Immature natural killer cell (primary cell): ENCODE results near the gene VSIG2. TPM values are rescaled to one million over a fixed set of nuclear protein-coding genes. Genes with fewer than 3 reads are reported as not detected.

ENCODE experiments used
- DNase-seq, 3 donors: peaks; one replicate each; pipeline ENCODE4 v3.0.0; 2022; ENCODE audit warnings: mixed read lengths in 1 of 3
- H3K27ac Mint-ChIP-seq, 6 donors: one replicate each; pipeline ENCODE4 v1.8.0; 2020; ENCODE audit warnings: mixed read lengths in 6 of 6, mild to moderate bottlenecking in 5 of 6, inconsistent platforms in 4 of 6, moderate library complexity in 3 of 6
- H3K27me3 Mint-ChIP-seq, 3 donors: one replicate each; pipeline ENCODE4 v1.8.0; 2020 to 2021; ENCODE audit warnings: low read depth in 3 of 3, mild to moderate bottlenecking in 3 of 3, mixed read lengths in 3 of 3, moderate library complexity in 3 of 3, inconsistent platforms in 1 of 3
- H3K36me3 Mint-ChIP-seq, 3 donors: one replicate each; pipeline ENCODE4 v1.8.0; 2020; ENCODE audit warnings: mixed read lengths in 3 of 3, inconsistent platforms in 2 of 3, mild to moderate bottlenecking in 2 of 3
- H3K4me1 Mint-ChIP-seq, 2 donors: one replicate each; pipeline ENCODE4 v1.8.0; 2020; ENCODE audit warnings: inconsistent platforms in 2 of 2, mild to moderate bottlenecking in 2 of 2, mixed read lengths in 2 of 2, moderate library complexity in 1 of 2
- H3K4me3 Mint-ChIP-seq, 5 donors: one replicate each; pipeline ENCODE4 v1.8.0; 2020; ENCODE audit warnings: mild to moderate bottlenecking in 5 of 5, mixed read lengths in 5 of 5, inconsistent platforms in 3 of 5, moderate library complexity in 3 of 5
- H3K9me3 Mint-ChIP-seq, 6 donors: one replicate each; pipeline ENCODE4 v1.8.0; 2020; ENCODE audit warnings: mild to moderate bottlenecking in 6 of 6, mixed read lengths in 6 of 6, inconsistent platforms in 4 of 6, moderate library complexity in 3 of 6
- polyA plus RNA-seq, 3 donors: library from polyadenylated mRNA; unstranded; fragments of 300-500 nt; fragmentation: Illumina TruSeq; gene quantifications; one replicate each; pipeline ENCODE4 v1.2.3, GENCODE V29; 2021

VSIG2 gene
- polyA plus RNA-seq, 3 donors from 2014 or later = not detected

DNA sequence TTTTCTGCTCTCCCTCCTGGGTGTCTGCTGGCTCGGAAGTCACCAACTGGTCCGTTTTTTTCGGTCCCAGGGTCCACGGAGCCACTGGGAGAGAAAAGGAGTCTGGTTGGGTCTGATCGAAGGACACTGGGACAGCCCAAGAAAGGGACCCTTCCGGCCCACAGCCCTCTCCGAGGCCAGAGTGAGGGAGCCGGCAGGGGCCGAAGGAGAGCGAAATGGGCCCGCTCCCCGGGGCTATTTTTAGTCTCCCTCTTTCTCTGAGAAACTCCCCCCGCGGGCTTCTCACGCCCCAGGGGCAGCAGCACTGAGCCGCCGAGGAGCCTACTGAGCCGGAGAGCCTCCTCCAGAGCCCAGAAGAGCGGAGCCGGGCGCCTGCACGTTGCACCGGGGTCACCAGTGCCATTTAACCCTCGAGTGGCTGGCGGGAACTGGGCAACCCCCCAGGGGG, 8.2 kb upstream of the VSIG2 start:
- peaks cover 12 to 35% (median 31%) of the 10 kb centered on the region in 3 donors for H3K27me3 Mint-ChIP-seq
- H3K4me1 Mint-ChIP-seq = peaks cover 28 to 29% of the 10 kb centered on the region in 2 donors
- H3K9me3 Mint-ChIP-seq = peaks cover 0 to 2% (median 0%) of the 10 kb centered on the region in 6 donors
- no peak for DNase-seq
- peak overlapping the region in 3 of 5 donors; percentile 7 to 54 (median 21) for H3K4me3 Mint-ChIP-seq
- H3K36me3 Mint-ChIP-seq = peaks cover 3 to 8% (median 7%) of the 10 kb centered on the region in 3 donors
- H3K27ac Mint-ChIP-seq = no peak overlapping the region

DNA sequence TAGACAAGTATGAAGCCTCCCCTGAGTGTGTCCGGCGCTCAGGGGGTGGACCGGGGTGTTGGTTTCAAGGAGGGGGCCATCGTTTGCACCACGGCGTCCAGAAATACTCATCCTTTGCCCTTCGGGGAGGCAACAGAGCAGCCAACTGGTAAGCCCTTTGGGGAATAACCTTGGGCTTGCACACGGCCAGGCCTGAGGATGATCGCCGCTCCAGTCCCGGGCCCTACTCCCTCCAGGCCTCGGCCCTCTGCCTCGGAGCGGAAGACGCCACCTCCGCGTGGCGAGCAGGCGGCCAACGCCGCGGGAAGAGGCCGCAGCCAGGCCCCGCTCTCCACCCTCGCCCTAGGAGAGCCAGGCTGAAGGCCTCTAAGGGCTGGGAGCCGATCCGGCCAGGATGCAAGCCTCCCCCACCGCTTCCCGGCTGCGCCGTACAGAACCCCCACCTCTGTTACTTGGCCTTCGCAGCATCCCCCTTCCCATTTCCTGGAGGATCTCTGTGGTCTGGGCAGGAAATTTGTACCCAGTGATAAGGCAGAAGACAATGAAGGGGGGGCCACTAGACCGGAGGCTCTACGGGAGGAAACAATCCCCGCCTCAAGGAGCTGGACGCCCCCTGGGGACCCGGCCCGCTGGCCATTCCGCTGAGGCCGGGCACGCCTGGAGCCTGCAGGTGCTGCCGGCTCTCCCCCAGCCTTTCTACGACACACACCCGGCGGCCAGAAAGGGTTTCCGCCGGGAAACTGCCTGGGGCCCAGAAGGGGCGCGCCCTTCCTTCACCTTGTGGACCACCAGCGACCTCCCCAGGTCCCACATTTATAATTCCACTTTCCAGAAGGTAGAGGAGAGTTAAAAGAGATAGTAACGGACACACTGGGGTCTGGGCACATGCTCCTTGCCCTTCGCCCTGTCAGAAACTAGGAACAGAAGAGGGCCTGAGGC, 7.5 kb upstream of the VSIG2 start:
- Mint-ChIP-seq H3K4me1 (peaks cover 28 to 29% of the 10 kb centered on the region in 2 donors), H3K27ac (no peak overlapping the region), H3K27me3 (peaks cover 12 to 35% (median 31%) of the 10 kb centered on the region in 3 donors), H3K9me3 (peaks cover 0 to 2% (median 0%) of the 10 kb centered on the region in 6 donors), H3K4me3 (peak overlapping the region in 4 of 5 donors; percentile 7 to 54 (median 32)), H3K36me3 (peaks cover 0 to 6% (median 4%) of the 10 kb centered on the region in 3 donors)
- DNase-seq = no peak

DNA sequence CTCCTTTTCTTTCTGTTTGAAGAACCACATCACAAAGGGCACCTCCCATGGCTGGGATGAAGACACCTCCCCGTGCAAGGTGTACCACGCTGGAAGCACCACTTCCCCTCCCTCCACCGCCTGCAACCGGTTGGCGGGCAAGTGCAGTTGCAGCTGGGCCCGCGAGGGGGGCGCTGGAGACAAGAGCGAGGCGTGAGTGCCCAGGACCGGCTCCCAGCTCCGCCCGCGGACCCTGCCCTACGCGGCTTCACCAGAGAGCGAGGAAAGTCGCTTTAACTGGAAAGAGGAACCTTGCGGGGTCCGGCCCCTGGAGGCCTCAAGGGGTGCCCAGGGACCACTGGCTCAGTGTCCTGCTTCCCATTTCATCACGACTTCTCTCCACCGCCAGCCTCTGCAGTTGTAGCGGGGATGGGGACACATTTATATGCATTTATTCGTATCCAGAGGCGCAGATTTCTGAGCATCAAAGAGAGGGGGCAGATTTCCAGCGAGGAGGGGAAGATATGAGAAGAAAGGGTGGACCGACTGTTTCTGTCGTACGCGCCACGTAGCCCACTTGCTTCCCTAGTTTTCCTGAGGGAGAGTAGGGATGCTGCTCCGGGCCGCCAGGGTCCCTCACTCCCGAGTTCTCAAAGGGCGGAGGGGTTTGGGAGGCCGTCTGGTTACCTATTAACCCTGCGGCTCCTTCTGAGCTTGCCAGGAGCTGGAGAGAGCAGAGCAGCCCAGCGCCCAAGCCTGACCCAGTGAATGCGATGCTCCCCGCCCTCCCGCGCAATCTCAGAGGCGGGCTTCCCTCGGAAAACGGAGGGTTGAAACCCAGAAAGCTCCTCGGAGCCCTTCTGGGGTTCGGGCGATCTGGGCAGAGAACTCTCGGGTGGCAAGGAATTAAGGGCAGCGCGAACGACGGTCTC, 6.6 kb upstream of the VSIG2 start:
- peaks cover 25 to 27% of the 10 kb centered on the region in 2 donors for H3K4me1 Mint-ChIP-seq
- H3K27ac Mint-ChIP-seq = no peak overlapping the region
- DNase-seq = peak; percentile 42 to 47 (median 44)
- H3K9me3 Mint-ChIP-seq = peaks cover 0 to 2% (median 0%) of the 10 kb centered on the region in 6 donors
- H3K4me3 Mint-ChIP-seq = peak overlapping the region in 4 of 5 donors; percentile 27 to 57 (median 48)
- no peaks in the 10 kb centered on the region for H3K36me3 Mint-ChIP-seq
- H3K27me3 Mint-ChIP-seq = peaks cover 13 to 37% (median 28%) of the 10 kb centered on the region in 3 donors

DNA sequence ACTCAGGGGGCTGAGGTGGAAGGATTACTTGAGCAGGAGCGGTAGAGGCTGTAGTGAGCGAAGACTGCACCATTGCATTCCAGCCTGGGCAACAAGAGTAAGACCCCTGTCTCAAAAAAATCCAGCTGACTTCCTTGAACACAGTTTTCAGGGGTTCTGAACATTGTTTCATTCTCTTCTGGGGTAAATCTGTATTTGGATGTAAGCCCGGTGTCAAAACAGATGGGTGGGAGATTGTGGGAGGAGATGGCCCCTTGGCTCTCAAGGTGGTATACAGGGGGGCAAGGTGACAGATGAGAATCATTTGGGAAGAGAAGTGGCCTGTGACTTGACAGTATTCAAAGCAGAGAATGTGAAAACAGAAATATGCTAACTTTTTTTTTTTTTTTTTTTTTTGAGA, 5.3 kb upstream of the VSIG2 start:
- H3K27ac Mint-ChIP-seq = no peak overlapping the region
- H3K4me1 Mint-ChIP-seq = peaks cover 16 to 23% of the 10 kb centered on the region in 2 donors
- no peaks in the 10 kb centered on the region for H3K36me3 Mint-ChIP-seq
- H3K9me3 Mint-ChIP-seq = peaks cover 0 to 2% (median 0%) of the 10 kb centered on the region in 6 donors
- H3K27me3 Mint-ChIP-seq = peaks cover 12 to 32% (median 22%) of the 10 kb centered on the region in 3 donors
- H3K4me3 Mint-ChIP-seq = no peak overlapping the region
- DNase-seq = no peak

GRCh38 chr11:124756753-124757227, 4.7 kb upstream of the VSIG2 start:
- Mint-ChIP-seq H3K4me1 (peaks cover 16 to 23% of the 10 kb centered on the region in 2 donors), H3K4me3 (no peak overlapping the region), H3K27me3 (peaks cover 12 to 30% (median 22%) of the 10 kb centered on the region in 3 donors), H3K27ac (no peak overlapping the region), H3K36me3 (no peaks in the 10 kb centered on the region), H3K9me3 (peaks cover 0 to 2% (median 0%) of the 10 kb centered on the region in 6 donors)
- no peak for DNase-seq

- DNase-seq = no peak
- peaks cover 16 to 19% of the 10 kb centered on the region in 2 donors for H3K4me1 Mint-ChIP-seq
- no peak overlapping the region for H3K27ac Mint-ChIP-seq
- peaks cover 0 to 2% (median 0%) of the 10 kb centered on the region in 6 donors for H3K9me3 Mint-ChIP-seq
- peaks cover 12 to 24% (median 18%) of the 10 kb centered on the region in 3 donors for H3K27me3 Mint-ChIP-seq
- no peaks in the 10 kb centered on the region for H3K36me3 Mint-ChIP-seq
- H3K4me3 Mint-ChIP-seq = no peak overlapping the region
Measured at GRCh38 chr11:124756033-124756752, 4.1 kb upstream of the VSIG2 start.

DNA sequence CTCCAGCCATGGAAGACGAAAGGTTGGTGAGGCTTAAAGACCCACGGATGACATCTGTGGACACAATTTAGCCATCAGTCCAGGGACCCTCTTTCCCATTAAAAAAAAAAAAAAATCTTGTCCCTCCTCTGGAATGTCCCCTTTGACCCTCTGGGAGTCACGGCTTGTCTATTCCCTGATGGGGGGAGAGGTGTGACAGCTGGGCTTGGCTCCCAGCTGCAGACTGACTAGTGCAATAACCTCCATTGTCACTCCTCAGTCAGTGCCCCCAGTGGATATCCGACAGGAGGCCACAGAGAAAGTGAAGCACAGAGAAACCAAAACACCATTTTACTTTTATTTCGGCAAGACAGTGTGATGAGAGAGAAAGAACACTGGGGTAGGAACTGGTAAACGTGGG, 2.7 kb upstream of the VSIG2 start:
- Mint-ChIP-seq H3K4me3 (no peak overlapping the region), H3K27ac (no peak overlapping the region), H3K36me3 (no peaks in the 10 kb centered on the region), H3K4me1 (peaks cover 10 to 12% of the 10 kb centered on the region in 2 donors), H3K9me3 (peaks cover 0 to 2% (median 0%) of the 10 kb centered on the region in 6 donors), H3K27me3 (peaks cover 6 to 21% (median 10%) of the 10 kb centered on the region in 3 donors)
- no peak for DNase-seq

DNA sequence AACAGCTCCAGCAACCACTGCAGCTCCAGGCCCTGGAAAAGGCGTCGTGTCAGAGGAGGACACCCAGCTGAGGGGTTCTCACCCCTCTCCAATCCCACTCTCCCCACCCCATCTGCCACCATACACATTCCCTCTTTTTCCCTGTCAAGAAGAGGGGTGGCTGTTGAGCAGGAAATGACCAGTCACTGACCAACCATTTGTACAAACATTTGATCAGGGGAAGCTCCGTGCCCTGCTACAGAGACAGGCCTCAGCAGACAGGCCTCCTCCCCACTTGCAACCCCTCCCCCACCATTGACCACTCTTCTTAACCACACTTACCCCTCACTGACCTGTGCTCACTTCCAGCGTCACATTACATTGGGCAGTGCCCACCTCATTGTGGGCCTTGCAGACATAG, 2.3 kb upstream of the VSIG2 start:
- DNase-seq = no peak
- peaks cover 10 to 12% of the 10 kb centered on the region in 2 donors for H3K4me1 Mint-ChIP-seq
- no peaks in the 10 kb centered on the region for H3K36me3 Mint-ChIP-seq
- no peak overlapping the region for H3K4me3 Mint-ChIP-seq
- peaks cover 0 to 2% (median 0%) of the 10 kb centered on the region in 6 donors for H3K9me3 Mint-ChIP-seq
- H3K27me3 Mint-ChIP-seq = peaks cover 6 to 19% (median 10%) of the 10 kb centered on the region in 3 donors
- H3K27ac Mint-ChIP-seq = no peak overlapping the region

GRCh38 chr11:124753624-124754023, 1.6 kb upstream of the VSIG2 start:
- Mint-ChIP-seq H3K36me3 (no peaks in the 10 kb centered on the region), H3K4me3 (no peak overlapping the region), H3K27me3 (peaks cover 6 to 16% (median 10%) of the 10 kb centered on the region in 3 donors), H3K4me1 (peaks cover 5% of the 10 kb centered on the region in 2 donors), H3K9me3 (peaks cover 0 to 2% (median 0%) of the 10 kb centered on the region in 6 donors), H3K27ac (no peak overlapping the region)
- DNase-seq = no peak

DNA sequence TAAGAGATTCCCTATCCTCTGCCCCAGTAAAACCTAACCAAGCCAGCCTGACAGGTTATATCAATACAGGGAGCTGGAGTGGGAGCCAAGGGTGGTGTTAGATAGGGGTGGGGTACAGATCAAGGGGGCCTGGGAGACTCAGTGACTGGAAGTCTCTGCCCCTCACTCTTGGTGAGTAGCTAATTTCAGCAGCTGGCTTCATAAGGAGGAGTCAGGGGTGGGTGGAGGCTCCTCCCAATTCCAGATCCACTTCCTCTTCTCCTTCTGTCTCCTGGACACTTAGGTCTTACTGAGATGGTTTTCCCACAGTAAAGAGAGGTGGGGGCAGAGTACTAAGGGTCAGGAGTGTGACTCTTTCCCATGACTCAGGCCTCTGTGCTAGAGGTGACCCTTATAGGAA, 1.1 kb upstream of the VSIG2 start:
- Mint-ChIP-seq H3K4me1 (peaks cover under 1% of the 10 kb centered on the region in 2 donors), H3K27ac (no peak overlapping the region), H3K4me3 (no peak overlapping the region), H3K36me3 (no peaks in the 10 kb centered on the region), H3K27me3 (peaks cover 3 to 15% (median 10%) of the 10 kb centered on the region in 3 donors), H3K9me3 (peaks cover 0 to under 1% (median 0%) of the 10 kb centered on the region in 6 donors)
- no peak for DNase-seq

GRCh38 chr11:124752471-124753102, 532 bp upstream of the VSIG2 start:
- H3K27me3 Mint-ChIP-seq = peaks cover 3 to 14% (median 9%) of the 10 kb centered on the region in 3 donors
- no peak for DNase-seq
- no peaks in the 10 kb centered on the region for H3K36me3 Mint-ChIP-seq
- no peaks in the 10 kb centered on the region for H3K4me1 Mint-ChIP-seq
- H3K4me3 Mint-ChIP-seq = no peak overlapping the region
- no peaks in the 10 kb centered on the region for H3K9me3 Mint-ChIP-seq
- no peak overlapping the region for H3K27ac Mint-ChIP-seq

GRCh38 chr11:124751391-124751740, 689 bp downstream of the VSIG2 start:
- DNase-seq = no peak
- H3K4me3 Mint-ChIP-seq = no peak overlapping the region
- no peak overlapping the region for H3K27ac Mint-ChIP-seq
- H3K36me3 Mint-ChIP-seq = no peaks in the 10 kb centered on the region
- peaks cover 6 to 12% (median 7%) of the 10 kb centered on the region in 3 donors for H3K27me3 Mint-ChIP-seq
- no peaks in the 10 kb centered on the region for H3K9me3 Mint-ChIP-seq
- H3K4me1 Mint-ChIP-seq = peaks cover 2 to 5% of the 10 kb centered on the region in 2 donors
